Activated effector memory CD4-positive, alpha-beta T cell treated with anti-CD3 and anti-CD28 coated beads, Interleukin-2, amount 50 U/mL, for 16 hours (primary cell): Measurements from ENCODE around the gene SNN.

Experiments used
- DNase-seq: peaks from one replicate; pipeline ENCODE4 v3.0.0-alpha.2; 2020

Gene SNN

GRCh38 chr16:11681976-11682654 lies 13.9 kb downstream of the SNN start:
- DNase-seq: no peak

GRCh38 chr16:11682655-11683096 lies 14.4 kb downstream of the SNN start:
- no peak for DNase-seq

GRCh38 chr16:11683145-11683544 lies 14.9 kb downstream of the SNN start:
- DNase-seq: no peak

GRCh38 chr16:11684231-11685025 lies 16.2 kb downstream of the SNN start:
- DNase-seq: no peak

GRCh38 chr16:11685844-11686618 lies 17.8 kb downstream of the SNN start:
- no peak for DNase-seq

- no peak for DNase-seq
These were observed 18.6 kb downstream of the SNN start for GRCh38 chr16:11686713-11687380.

- no peak for DNase-seq
These were observed 19.6 kb downstream of the SNN start for GRCh38 chr16:11687601-11688519.

GRCh38 chr16:11688520-11688886 lies 20.2 kb downstream of the SNN start:
- DNase-seq: no peak

GRCh38 chr16:11689031-11689840 lies 21.0 kb downstream of the SNN start:
- DNase-seq: no peak

GRCh38 chr16:11691235-11691634 lies 23.0 kb downstream of the SNN start:
- DNase-seq: no peak

GRCh38 chr16:11691771-11692170 lies 23.5 kb downstream of the SNN start:
- DNase-seq: no peak

GRCh38 chr16:11692171-11692570 lies 23.9 kb downstream of the SNN start:
- DNase-seq: no peak

- DNase-seq: no peak
These were observed 24.4 kb downstream of the SNN start for GRCh38 chr16:11692651-11693050.

- no peak for DNase-seq
These were observed 28.2 kb downstream of the SNN start for GRCh38 chr16:11696266-11697012.

GRCh38 chr16:11697319-11697718 lies 29.1 kb downstream of the SNN start:
- no peak for DNase-seq

GRCh38 chr16:11698271-11698689 lies 30.0 kb downstream of the SNN start:
- DNase-seq: no peak

- no peak for DNase-seq
These were observed 31.1 kb downstream of the SNN start for GRCh38 chr16:11699234-11699894.

GRCh38 chr16:11700264-11701029 lies 32.2 kb downstream of the SNN start:
- DNase-seq: no peak
